ENCODE measurements around the gene RAC2. TPM values are rescaled to one million over a fixed set of nuclear protein-coding genes. Genes with fewer than 3 reads are reported as not detected.
"Not testable (repeated sequence)": the region's sequence is repeated elsewhere in the genome, so short reads cannot be mapped to it uniquely, and the experiment has no call there.

Gene RAC2
- total RNA-seq, 4 donors from 2014 or later, result 4.1 to 21.9 (median 7.2) TPM

DNA sequence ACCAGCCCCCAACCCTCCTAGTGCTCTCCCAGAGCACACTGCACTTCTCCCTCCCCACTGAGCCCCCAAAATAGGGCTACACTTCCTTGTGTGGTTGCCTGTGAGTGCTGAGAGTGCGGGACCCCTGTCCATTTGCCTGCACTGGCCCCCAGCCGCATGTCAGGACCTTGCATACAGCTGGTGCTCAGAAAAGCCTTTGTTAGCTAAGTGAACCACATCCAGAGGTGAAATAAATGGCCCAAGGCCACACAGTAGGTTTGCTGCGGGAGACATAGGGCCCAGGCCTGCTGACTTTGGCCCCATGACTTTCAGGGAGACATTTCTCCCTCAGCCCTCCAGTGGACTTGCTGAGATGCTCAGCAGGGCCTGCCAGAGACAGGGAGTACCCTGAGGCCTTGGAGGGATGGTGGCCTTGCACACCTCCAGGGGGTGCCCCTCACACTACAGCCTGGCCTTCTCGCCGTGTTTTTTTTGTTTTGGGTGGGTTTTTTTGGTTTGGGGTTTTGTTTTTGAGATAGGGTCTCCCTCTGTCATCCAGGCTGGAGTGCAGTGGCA lies 42.0 kb downstream of the RAC2 start:
- 97% methylated on average over 5 of the region's 5 CpGs for WGBS

GRCh38 chr22:37201443-37201820 lies 42.6 kb downstream of the RAC2 start:
- peaks cover 26 to 33% (median 32%) of the 10 kb centered on the region in 4 donors for H3K4me1 ChIP-seq
- H3K27me3 ChIP-seq; H3K36me3 ChIP-seq; H3K9me3 ChIP-seq; DNase-seq (ENCODE audit: extremely low spot score); H3K27ac ChIP-seq (replicated peaks in 1 of 4); H3K4me3 ChIP-seq: not testable (repeated sequence)
- 95% methylated on average over 6 of the region's 6 CpGs for WGBS
- intact Hi-C loops (cut with DNase I), result loop anchor here (10.0 kb wide), 1 partner anchor 127 kb away; no protein-coding TSS in a partner anchor

More for the DNA sequence above, 42.0 kb downstream of the RAC2 start:
- H3K9me3 ChIP-seq, result no peaks in the 10 kb centered on the region
- intact Hi-C loops (cut with DNase I), result loop anchor here (2.0 to 10.0 kb wide), 2 partner anchors 43 to 127 kb away; no protein-coding TSS in a partner anchor
- no peaks in the 10 kb centered on the region for H3K27me3 ChIP-seq
- no peaks in the 10 kb centered on the region for H3K36me3 ChIP-seq
- H3K4me1 ChIP-seq, result peaks cover 20 to 27% (median 26%) of the 10 kb centered on the region in 4 donors
- no peak overlapping the region for H3K27ac ChIP-seq (replicated peaks in 1 of 4)
- H3K4me3 ChIP-seq, result no peak overlapping the region
- TF ChIP-seq EP300 (IDR thresholded peaks at IDR 0.05) (no peak), POLR2AphosphoS5 (IDR thresholded peaks at IDR 0.05) (no peak), POLR2A (IDR thresholded peaks at IDR 0.05; ENCODE audit: low read depth) (no peak)
- TF ChIP-seq, protein P1, sequence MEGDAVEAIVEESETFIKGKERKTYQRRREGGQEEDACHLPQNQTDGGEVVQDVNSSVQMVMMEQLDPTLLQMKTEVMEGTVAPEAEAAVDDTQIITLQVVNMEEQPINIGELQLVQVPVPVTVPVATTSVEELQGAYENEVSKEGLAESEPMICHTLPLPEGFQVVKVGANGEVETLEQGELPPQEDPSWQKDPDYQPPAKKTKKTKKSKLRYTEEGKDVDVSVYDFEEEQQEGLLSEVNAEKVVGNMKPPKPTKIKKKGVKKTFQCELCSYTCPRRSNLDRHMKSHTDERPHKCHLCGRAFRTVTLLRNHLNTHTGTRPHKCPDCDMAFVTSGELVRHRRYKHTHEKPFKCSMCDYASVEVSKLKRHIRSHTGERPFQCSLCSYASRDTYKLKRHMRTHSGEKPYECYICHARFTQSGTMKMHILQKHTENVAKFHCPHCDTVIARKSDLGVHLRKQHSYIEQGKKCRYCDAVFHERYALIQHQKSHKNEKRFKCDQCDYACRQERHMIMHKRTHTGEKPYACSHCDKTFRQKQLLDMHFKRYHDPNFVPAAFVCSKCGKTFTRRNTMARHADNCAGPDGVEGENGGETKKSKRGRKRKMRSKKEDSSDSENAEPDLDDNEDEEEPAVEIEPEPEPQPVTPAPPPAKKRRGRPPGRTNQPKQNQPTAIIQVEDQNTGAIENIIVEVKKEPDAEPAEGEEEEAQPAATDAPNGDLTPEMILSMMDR (IDR thresholded peaks at IDR 0.05), result no peak
- DNase-seq (ENCODE audit: extremely low spot score), result no peak

DNA sequence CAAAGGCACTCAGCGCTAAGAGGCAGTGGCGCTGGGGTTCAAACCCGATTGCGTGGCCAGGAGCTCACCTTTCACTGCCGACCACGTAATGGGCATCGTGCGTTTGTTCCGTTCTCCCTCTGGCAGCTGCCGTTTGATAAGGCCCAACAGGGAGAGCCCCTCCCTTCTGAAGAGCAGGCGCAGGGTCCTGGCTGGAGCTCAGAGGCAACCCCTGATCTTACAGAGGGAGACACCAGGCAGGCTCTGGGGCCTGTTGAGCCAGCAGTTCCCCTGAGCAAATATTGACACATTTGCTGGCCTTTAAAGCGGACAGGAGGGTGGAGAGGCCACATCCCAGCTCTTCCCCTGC lies 44.3 kb downstream of the RAC2 start:
- no peak for TF ChIP-seq EP300 (IDR thresholded peaks at IDR 0.05)
- TF ChIP-seq, protein P1 (IDR thresholded peaks at IDR 0.05), result peak in 2 of 3 experiments; percentile 0 to 3
- Histone ChIP-seq H3K27ac (replicated peaks in 1 of 4) (peak overlapping the region; percentile 97 to 98 (median 97)), H3K27me3 (no peaks in the 10 kb centered on the region), H3K36me3 (no peaks in the 10 kb centered on the region), H3K4me1 (peaks cover 40 to 44% (median 41%) of the 10 kb centered on the region in 4 donors), H3K9me3 (no peaks in the 10 kb centered on the region), H3K4me3 (peak overlapping the region; percentile 74 to 82 (median 76))
- DNase-seq (ENCODE audit: extremely low spot score), result no peak
- 60% methylated on average over 2 of the region's 12 CpGs for WGBS
- intact Hi-C loops (cut with DNase I), result loop anchor here (10.0 kb wide), 1 partner anchor 125 kb away; no protein-coding TSS in a partner anchor

- intact Hi-C loops (cut with DNase I), result no loop called here
- H3K4me1 ChIP-seq, result peaks cover 40 to 44% (median 41%) of the 10 kb centered on the region in 4 donors
Measured at GRCh38 chr22:37199103-37199759, 44.8 kb downstream of the RAC2 start.

More at GRCh38 chr22:37199103-37199759, 44.8 kb downstream of the RAC2 start:
- Histone ChIP-seq H3K27ac (replicated peaks in 1 of 4) (peak overlapping the region; percentile 97 to 98 (median 97)), H3K4me3 (peak overlapping the region; percentile 74 to 82 (median 76)), H3K27me3 (no peaks in the 10 kb centered on the region), H3K36me3 (no peaks in the 10 kb centered on the region), H3K9me3 (no peaks in the 10 kb centered on the region)
- 0% methylated on average over 25 of the region's 58 CpGs for WGBS
- peak; percentile 99 for DNase-seq (ENCODE audit: extremely low spot score)
- TF ChIP-seq, protein P1 (IDR thresholded peaks at IDR 0.05), result peak; percentile 91 to 98 (median 97)
- TF ChIP-seq POLR2AphosphoS5 (IDR thresholded peaks at IDR 0.05) (peak; percentile 97 to 99), EP300 (IDR thresholded peaks at IDR 0.05) (no peak), POLR2A (IDR thresholded peaks at IDR 0.05; ENCODE audit: low read depth) (peak; percentile 98)

All from esophagus muscularis mucosa (tissue), 4 donors.